Measurements from ENCODE around the gene SH2D3C.
"Not testable (repeated sequence)": the region's sequence is repeated elsewhere in the genome, so short reads cannot be mapped to it uniquely, and the experiment has no call there.

SH2D3C gene

GRCh38 chr9:127783111-127784008 lies 4.9 kb upstream of the SH2D3C start:
- DNase-seq = peak; percentile 87

DNA sequence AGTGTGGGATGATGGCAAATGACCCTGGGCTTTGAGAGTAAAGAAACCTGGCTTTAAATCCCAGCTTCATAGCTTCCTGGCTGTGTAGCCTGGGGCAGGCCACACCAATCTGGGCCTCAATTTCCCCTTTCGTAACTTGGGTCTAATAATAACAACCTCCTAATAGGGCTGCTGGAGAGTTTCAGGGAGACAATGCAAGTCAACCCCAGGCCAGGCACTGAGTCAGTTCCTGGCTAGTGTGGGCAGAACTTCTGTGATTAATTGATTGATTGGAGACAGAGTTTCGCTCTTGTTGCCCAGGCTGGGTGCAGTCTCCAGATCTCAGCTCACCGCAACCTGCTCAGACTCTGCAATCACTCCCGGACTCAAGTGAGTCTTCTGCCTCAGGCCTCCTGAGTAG lies 3.3 kb upstream of the SH2D3C start:
- no peak for DNase-seq

- DNase-seq = not testable (repeated sequence)
Measured at GRCh38 chr9:127780909-127781308, 2.4 kb upstream of the SH2D3C start.

DNA sequence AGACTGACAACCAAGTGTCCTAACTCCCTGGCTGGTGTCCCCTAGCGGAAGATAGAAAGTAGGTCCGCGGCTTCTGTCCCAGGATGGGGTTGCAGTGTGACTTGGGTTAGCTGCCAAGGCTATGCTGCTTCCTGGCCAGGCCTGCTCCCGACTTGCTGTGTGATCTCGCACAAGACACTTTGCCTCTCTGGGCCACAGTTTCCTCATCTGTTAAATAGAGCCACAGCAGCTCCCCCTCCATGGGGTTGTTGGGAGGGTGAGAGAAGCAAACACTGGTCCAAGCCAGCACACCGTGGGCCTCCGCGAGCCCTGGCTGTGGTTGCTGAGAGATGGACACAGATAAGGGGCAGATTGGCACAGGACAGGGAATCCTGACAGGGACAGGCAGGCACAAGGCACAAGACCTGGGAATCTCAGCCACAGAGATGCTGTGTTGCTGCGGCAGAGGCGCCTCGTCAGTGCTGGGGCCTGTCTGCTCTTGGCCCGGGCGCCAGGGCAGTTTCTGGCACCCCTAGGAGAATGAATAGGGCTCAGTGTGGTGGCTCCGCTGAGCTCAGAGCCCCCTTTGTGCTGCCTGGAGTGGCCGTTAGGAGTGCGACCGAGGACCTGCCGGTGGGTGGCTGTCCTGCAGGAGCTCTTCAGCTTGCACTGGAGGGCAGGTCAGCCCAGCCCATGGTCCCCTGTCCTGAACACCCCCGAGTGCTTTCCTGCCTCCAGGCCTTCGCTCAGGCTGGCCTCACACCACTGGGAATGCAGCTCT lies 1.8 kb upstream of the SH2D3C start:
- DNase-seq = no peak

DNA sequence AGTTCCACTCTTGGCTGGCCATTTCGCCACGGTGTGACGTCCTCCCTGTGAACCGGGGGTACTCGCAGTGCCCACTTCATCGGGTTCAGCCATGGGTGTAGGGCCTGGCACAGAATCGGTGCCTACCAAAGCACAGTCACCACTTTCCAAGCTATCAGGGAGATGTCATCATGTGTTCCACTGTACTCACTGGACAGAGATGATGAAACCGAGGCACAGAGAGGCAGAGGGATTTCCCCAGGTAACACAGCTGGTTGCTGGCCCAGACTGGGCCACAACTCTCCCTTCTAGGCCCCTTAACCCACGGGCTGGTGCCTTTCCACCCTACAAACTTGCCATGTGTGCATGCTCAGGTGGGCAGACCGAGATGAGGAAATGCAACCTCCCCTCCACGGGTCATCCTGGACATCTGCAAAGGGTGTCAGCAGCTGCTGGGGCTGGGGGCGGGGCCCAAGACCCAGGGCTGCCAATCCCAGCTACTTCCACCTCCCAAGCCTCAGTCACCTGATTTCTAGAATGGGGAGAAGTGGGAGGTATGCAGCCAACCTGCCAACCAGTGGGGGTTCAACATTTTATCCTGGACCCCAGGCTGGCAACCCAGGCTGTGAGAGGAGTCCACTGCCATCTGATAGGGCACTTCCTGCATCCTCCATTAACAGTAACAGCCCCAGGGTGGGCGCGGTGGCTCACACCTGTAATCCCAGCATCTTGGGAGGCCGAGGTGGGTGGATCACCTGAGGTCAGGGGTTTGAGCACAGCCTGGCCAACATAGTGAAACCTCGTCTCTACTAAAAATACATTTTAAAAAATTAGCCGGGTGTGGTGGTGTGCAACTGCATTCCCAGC lies 893 bp upstream of the SH2D3C start:
- DNase-seq = peak; percentile 86

DNA sequence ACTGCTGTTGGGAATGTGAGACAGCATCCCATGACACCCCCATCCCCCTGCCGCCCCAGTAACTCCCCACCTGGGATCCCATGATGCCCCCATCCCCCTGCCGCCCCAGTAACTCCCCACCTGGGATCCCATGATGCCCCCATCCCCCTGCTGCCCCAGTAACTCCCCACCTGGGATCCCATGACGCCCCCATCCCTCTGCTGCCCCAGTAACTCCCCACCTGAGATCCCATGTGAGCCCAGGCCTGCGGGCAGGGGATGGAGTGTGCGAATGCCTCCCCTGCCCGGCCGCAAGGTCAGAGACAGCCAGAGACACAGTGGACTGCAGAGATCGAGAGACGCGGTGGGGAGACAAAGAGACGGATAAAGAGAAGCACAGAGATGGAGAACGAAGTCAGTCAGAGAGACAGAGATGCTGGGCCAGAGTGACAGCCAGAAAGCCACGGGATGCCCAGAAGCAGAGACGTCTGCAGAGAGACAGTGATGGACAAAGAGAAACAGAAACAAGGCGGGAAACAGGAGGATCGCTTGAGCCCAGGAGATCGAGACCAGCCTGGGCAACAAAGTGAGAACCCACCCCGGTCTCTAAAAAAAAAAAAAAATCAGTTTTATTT lies 992 bp downstream of the SH2D3C start:
- peak; percentile 70 for DNase-seq

- no peak for DNase-seq
Measured at GRCh38 chr9:127776924-127777289, 1.6 kb downstream of the SH2D3C start.

- peak; percentile 90 for DNase-seq
Measured at GRCh38 chr9:127776195-127776923, 2.1 kb downstream of the SH2D3C start.

GRCh38 chr9:127773981-127774380 lies 4.5 kb downstream of the SH2D3C start:
- no peak for DNase-seq

- no peak for DNase-seq
Measured at GRCh38 chr9:127773272-127773671, 5.2 kb downstream of the SH2D3C start.

DNA sequence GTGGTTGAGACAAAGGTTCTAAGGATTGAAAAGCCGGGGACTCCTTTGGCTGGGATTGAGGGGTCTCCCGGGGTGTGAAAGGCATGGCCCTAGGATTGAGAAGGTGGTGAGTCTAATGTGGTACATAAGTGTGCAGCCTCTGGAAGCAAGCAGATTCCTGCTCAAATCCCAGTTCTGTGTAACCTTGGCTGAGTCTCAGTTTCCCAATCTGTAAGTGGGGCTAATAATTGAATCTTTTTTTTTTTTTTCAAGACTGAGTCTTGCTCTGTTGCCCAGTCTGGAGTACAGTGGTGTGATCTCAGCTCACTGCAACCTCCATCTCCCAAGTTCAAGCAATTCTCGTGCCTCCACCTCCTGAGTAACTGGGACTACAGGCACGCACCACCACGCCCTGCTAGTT lies 5.9 kb downstream of the SH2D3C start:
- DNase-seq = no peak

- no peak for DNase-seq
Measured at GRCh38 chr9:127771570-127772189, 6.8 kb downstream of the SH2D3C start.

DNA sequence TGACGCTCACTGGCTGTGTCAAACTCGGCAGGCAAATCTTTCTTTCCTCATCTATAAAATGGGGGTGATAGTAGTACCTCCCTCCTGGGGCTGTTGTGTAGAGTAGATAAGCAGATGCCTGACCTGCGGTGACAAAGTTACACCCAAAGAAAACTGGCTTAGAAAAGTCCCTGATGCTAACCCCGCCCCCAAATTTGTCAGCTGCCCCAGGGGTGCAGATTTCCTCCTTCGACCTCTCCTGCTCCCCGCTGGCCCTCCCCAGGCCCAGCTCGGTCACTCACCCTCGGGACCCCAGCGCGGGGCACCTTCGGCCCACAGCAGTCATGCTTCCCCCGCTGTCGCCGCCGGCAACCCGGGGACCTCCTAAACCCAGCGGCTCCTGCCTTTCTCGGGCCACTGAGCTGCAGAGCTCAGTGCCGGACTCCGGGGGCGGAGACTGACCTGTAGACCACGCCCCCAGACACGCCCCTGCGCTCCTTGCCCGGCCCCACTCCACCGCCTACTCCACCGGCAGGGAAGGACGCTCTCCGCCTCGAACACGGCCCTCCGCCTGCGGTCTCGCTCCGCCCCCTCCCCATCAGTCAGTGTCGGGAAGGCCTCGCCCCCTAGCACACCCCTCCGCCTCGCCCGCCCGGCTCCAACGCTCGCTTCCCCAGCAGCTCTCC lies 7.4 kb downstream of the SH2D3C start:
- peak; percentile 98 for DNase-seq

GRCh38 chr9:127770583-127770904 lies 7.9 kb downstream of the SH2D3C start:
- DNase-seq = no peak

DNA sequence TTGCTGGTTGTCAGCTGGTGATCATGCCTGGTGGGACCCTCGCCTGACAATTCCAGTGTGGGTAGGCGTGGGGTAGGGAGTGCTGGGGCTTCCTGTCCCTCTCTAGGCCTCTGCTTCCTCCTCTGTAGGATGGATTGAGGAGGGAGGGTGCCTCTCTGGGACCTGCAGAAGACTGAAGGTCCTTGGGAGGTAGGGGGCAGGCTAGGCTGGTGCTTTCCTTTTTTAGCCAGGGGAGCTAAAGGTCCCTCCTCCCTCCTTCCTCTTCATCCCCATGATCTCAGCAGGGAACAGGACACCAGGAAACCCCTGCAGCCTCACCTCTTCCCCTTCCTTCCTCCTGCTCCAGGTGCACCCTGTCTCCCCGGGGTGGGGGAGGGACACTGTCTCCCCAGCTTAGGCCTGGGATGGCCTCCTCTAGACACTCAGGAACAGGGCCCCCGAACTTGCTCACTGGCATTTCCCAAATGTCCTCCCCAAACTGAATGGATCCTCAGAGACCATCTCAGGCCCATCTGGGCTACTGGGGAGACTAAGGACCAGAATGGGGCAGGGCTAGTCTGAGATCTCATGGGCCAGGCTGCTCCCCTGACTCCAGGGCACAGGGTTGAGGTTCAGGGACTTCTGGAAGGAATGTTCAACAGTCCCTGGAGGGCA lies 8.4 kb downstream of the SH2D3C start:
- peak; percentile 70 for DNase-seq

DNA sequence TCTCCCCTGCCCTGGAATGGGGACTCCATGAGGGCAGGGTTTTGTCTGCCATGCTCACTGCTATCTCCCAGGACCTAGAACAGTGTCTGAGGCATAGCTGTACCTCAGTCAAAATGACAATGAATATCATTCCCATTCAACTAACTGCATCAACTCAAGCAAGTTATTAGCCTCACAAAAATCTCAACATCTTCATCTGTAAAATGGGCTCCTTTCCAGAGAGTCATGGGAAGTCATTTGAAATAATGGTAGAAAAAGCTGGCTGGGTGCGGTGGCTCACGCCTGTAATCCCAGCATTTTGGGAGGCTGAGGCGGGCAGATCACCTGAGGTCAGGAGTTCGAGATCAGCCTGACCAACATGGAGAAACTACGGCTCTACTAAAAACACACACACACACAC lies 9.4 kb downstream of the SH2D3C start:
- no peak for DNase-seq

- DNase-seq = no peak
Measured at GRCh38 chr9:127768698-127769097, 9.8 kb downstream of the SH2D3C start.

GRCh38 chr9:127767909-127768331 lies 10.5 kb downstream of the SH2D3C start:
- DNase-seq = no peak

GRCh38 chr9:127767410-127767809 lies 11.1 kb downstream of the SH2D3C start:
- no peak for DNase-seq

DNA sequence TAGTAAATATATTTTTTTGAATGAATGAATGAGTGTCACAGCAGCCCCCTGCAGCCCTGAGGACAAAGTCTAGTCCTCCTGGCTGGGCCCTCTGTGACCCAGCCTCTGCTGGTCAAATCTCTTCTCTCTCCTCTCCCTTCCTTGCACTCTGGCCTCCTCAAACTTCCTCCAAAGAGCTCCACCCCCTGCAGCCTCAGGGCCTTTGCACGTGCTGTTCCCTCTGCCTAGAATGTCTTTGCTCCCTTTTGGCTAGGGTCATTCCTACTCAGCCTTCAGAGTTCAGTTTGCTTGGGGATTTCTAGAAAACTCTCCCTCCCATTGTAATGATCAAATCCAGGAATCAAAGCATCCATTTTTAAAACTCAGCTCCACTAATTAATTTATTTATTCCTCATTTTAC lies 13.0 kb downstream of the SH2D3C start:
- no peak for DNase-seq

Measured in activated effector memory CD4-positive, alpha-beta T cell treated with anti-CD3 and anti-CD28 coated beads, Interleukin-2, amount 50 U/mL, for 16 hours (primary cell).